ENCODE results near the gene ANKZF1.
"Not testable (repeated sequence)": the region's sequence is repeated elsewhere in the genome, so short reads cannot be mapped to it uniquely, and the experiment has no call there.

ANKZF1 gene

GRCh38 chr2:219199470-219200211 lies 30.0 kb upstream of the ANKZF1 start:
- no peaks in the 10 kb centered on the region for H3K9me3 ChIP-seq (ENCODE audit: severe bottlenecking)
- no peak overlapping the region for H3K4me3 ChIP-seq (ENCODE audit: low read depth, low read length)
- no peak overlapping the region for H3K27ac ChIP-seq
- TF ChIP-seq CTCF (IDR thresholded peaks at IDR 0.05; ENCODE audit: low read depth, low read length) = no peak
- H3K27me3 ChIP-seq (ENCODE audit: insufficient read depth, low read depth, severe bottlenecking) = no peaks in the 10 kb centered on the region
- peak; percentile 33 for DNase-seq
- no peaks in the 10 kb centered on the region for H3K36me3 ChIP-seq

GRCh38 chr2:219200502-219201326 lies 28.9 kb upstream of the ANKZF1 start:
- H3K36me3 ChIP-seq; H3K27ac ChIP-seq; H3K4me3 ChIP-seq (ENCODE audit: low read depth, low read length); DNase-seq; H3K9me3 ChIP-seq (ENCODE audit: severe bottlenecking); H3K27me3 ChIP-seq (ENCODE audit: insufficient read depth, low read depth, severe bottlenecking): not testable (repeated sequence)

GRCh38 chr2:219201331-219201730 lies 28.3 kb upstream of the ANKZF1 start:
- not testable (repeated sequence) for H3K9me3 ChIP-seq (ENCODE audit: severe bottlenecking); H3K36me3 ChIP-seq; H3K27me3 ChIP-seq (ENCODE audit: insufficient read depth, low read depth, severe bottlenecking); DNase-seq; H3K4me3 ChIP-seq (ENCODE audit: low read depth, low read length); H3K27ac ChIP-seq

GRCh38 chr2:219204425-219205164 lies 25.0 kb upstream of the ANKZF1 start:
- Histone ChIP-seq H3K36me3 (peaks cover 23% of the 10 kb centered on the region), H3K27me3 (ENCODE audit: insufficient read depth, low read depth, severe bottlenecking) (no peaks in the 10 kb centered on the region), H3K9me3 (ENCODE audit: severe bottlenecking) (no peaks in the 10 kb centered on the region), H3K27ac (no peak overlapping the region), H3K4me3 (ENCODE audit: low read depth, low read length) (no peak overlapping the region)
- no peak for DNase-seq
- no peak for TF ChIP-seq CTCF (IDR thresholded peaks at IDR 0.05; ENCODE audit: low read depth, low read length)

GRCh38 chr2:219205165-219205538 lies 24.5 kb upstream of the ANKZF1 start:
- Histone ChIP-seq H3K27ac (no peak overlapping the region), H3K27me3 (ENCODE audit: insufficient read depth, low read depth, severe bottlenecking) (no peaks in the 10 kb centered on the region), H3K9me3 (ENCODE audit: severe bottlenecking) (no peaks in the 10 kb centered on the region), H3K36me3 (peaks cover 28% of the 10 kb centered on the region), H3K4me3 (ENCODE audit: low read depth, low read length) (no peak overlapping the region)
- TF ChIP-seq CTCF (IDR thresholded peaks at IDR 0.05; ENCODE audit: low read depth, low read length) = no peak
- DNase-seq = no peak

- Histone ChIP-seq H3K27ac (peak overlapping the region; percentile 87), H3K4me3 (ENCODE audit: low read depth, low read length) (peak overlapping the region; percentile 46), H3K36me3 (peaks cover 36% of the 10 kb centered on the region), H3K9me3 (ENCODE audit: severe bottlenecking) (no peaks in the 10 kb centered on the region), H3K27me3 (ENCODE audit: insufficient read depth, low read depth, severe bottlenecking) (no peaks in the 10 kb centered on the region)
- DNase-seq = no peak
- no peak for TF ChIP-seq CTCF (IDR thresholded peaks at IDR 0.05; ENCODE audit: low read depth, low read length)
Observed at GRCh38 chr2:219205981-219206327, 23.7 kb upstream of the ANKZF1 start.
